K562 (cell line): Measurements from ENCODE around the gene GEN1. TPM values are rescaled to one million over a fixed set of nuclear protein-coding genes. Genes with fewer than 3 reads are reported as not detected.

Experiments used
- ATAC-seq: fragments of 200-7000 bp; cut with Tn5 transposase; 3 replicates; pipeline ENCODE4 v1.9.1; 2020; ENCODE audit warnings: moderate library complexity
- BruUV-seq: library from RNA; stranded (reverse); fragments of 400-500 nt; replicated peaks from 2 replicates; lab custom pipeline; 2021; lab: Mats Ljungman, UMichigan
- CTCF ChIA-PET: fragments of 300-600 bp; formaldehyde crosslinking; extraction: SDS; loops from one replicate; lab custom pipeline; 2021; ENCODE audit warnings: low intra/inter-chr PET ratio; lab: Yijun Ruan, JAX
- POLR2A ChIA-PET: fragments of 300-600, 350-650 bp; sonication (Branson Sonifier 250); formaldehyde crosslinking; extraction: SDS; loops from one replicate; lab custom pipeline; 2021; ENCODE audit warnings: antibody characterized with exemption, inconsistent platforms; lab: Yijun Ruan, JAX
- DNase-seq, 4 experiments: peaks; one replicate each; pipeline versions ENCODE4 v3.0.0 to v3.0.0-alpha.2; 2011 to 2018; ENCODE audit warnings: low spot score in 3 of 4, mixed read lengths in 3 of 4; ENCODE audit errors: extremely low read depth in 1 of 4
- FAIRE-seq: peaks from 2 replicates; lab custom pipeline; 2011; peaks lifted over from hg19 to GRCh38; lab: Jason Lieb, UNC
- H2AFZ ChIP-seq: 2 replicates; pipeline ENCODE4 v1.6.0; 2011; ENCODE audit warnings: low read depth, low read length, control low read depth, inconsistent platforms
- H3K27ac ChIP-seq: fragments of 200-600 bp; 3 replicates; pipeline ENCODE4 v1.8.0; 2011; ENCODE audit warnings: low read depth, mild to moderate bottlenecking, control low read depth, inconsistent platforms, low read length, moderate library complexity, mixed read lengths; ENCODE audit errors: extremely low read depth
- H3K27me3 ChIP-seq, 2 experiments: fragments of 300-600 bp in 1 of 2; 2 replicates in 1 of 2; 3 replicates in 1 of 2; pipeline versions ENCODE4 v1.6.0 to v1.8.0; 2011; ENCODE audit warnings: inconsistent platforms in 2 of 2, low read length in 2 of 2, mild to moderate bottlenecking in 1 of 2, mixed read lengths in 1 of 2, moderate library complexity in 1 of 2; ENCODE audit not compliant: control insufficient read depth in 2 of 2, insufficient read depth in 2 of 2
- H3K36me3 ChIP-seq: fragments of 300-600 bp; 3 replicates; pipeline ENCODE4 v1.8.0; 2011; ENCODE audit warnings: mild to moderate bottlenecking, low read length, inconsistent platforms; ENCODE audit not compliant: control insufficient read depth, insufficient read depth
- H3K4me1 ChIP-seq, 2 experiments: fragments of 200-600 bp in 1 of 2; replicated peaks in 1 of 2; 2 replicates in 1 of 2; 3 replicates in 1 of 2; pipeline versions ENCODE4 v1.5.1 to v1.8.0; 2011; ENCODE audit warnings: inconsistent platforms in 2 of 2, low read length in 2 of 2, mild to moderate bottlenecking in 1 of 2, mixed read lengths in 1 of 2, moderate library complexity in 1 of 2; ENCODE audit not compliant: control insufficient read depth in 2 of 2, insufficient read depth in 2 of 2
- H3K4me2 ChIP-seq: 2 replicates; pipeline ENCODE4 v1.6.1; 2011; ENCODE audit warnings: low read length, control low read depth, inconsistent platforms, mixed read lengths; ENCODE audit not compliant: insufficient read depth
- H3K4me3 ChIP-seq: fragments of 200-600 bp; sonication (generic), shearing (Covaris generic); 2 replicates; pipeline ENCODE4 v1.5.1; 2016; ENCODE audit warnings: control low read depth, inconsistent platforms
- H3K79me2 ChIP-seq: fragments of 200-600 bp; 3 replicates; pipeline ENCODE4 v1.8.0; 2011; ENCODE audit warnings: low read length, inconsistent platforms; ENCODE audit not compliant: control insufficient read depth, insufficient read depth
- H3K9ac ChIP-seq, 2 experiments: 2 replicates each; pipeline versions ENCODE4 v1.6.0 to v1.6.1; 2011; ENCODE audit warnings: low read depth in 2 of 2, low read length in 2 of 2, control low read depth in 1 of 2, inconsistent platforms in 1 of 2, mild to moderate bottlenecking in 1 of 2, mixed read lengths in 1 of 2; ENCODE audit not compliant: insufficient read depth in 1 of 2
- H3K9me1 ChIP-seq: one replicate; pipeline ENCODE4 v1.6.0; 2011; ENCODE audit warnings: inconsistent platforms, mild to moderate bottlenecking, low read length, moderate library complexity; ENCODE audit not compliant: control insufficient read depth, insufficient read depth
- H3K9me3 ChIP-seq: replicated peaks from 2 replicates; pipeline ENCODE4 v1.5.1; 2011; ENCODE audit warnings: low read depth, low read length, inconsistent platforms; ENCODE audit not compliant: control insufficient read depth, insufficient read depth
- H4K20me1 ChIP-seq: replicated peaks from 2 replicates; pipeline ENCODE4 v1.6.1; 2011; ENCODE audit warnings: low read length, inconsistent platforms, mixed read lengths; ENCODE audit not compliant: control insufficient read depth, insufficient read depth
- MLLT1 ChIP-seq, 2 experiments: fragments of 450-650 bp; IDR thresholded peaks; 2 replicates each; pipeline ENCODE4 v1.6.1; 2016
- NFIC ChIP-seq: fragments of 450-650 bp; IDR thresholded peaks from 2 replicates; pipeline ENCODE4 v1.6.1; 2017; ENCODE audit warnings: mild to moderate bottlenecking, inconsistent platforms
- WHSC1 ChIP-seq: IDR thresholded peaks from one replicate; pipeline ENCODE4 v1.6.1; 2012; ENCODE audit warnings: low read length, control low read depth, inconsistent platforms
- WGBS: fragments of 100-300 bp; shearing (Covaris generic); methylation state at CpG from one replicate; pipeline ENCODE4 v1.1.6; 2016; ENCODE audit warnings: low coverage, mixed read lengths; ENCODE audit not compliant: insufficient coverage; ENCODE audit errors: missing lambda C conversion rate; 5-methylcytosine and 5-hydroxymethylcytosine counted together
- in situ Hi-C: fragments of 300-500 bp; cut with MboI; formaldehyde crosslinking; loops from 4 replicates; pipeline ENCODE4 v1.15.0; 2018; ENCODE audit warnings: inconsistent platforms, mixed read lengths
- intact Hi-C: fragments of 100-400 bp; cut with micrococcal nuclease; formaldehyde crosslinking; loops from 2 replicates; pipeline ENCODE4 v1.14.2; 2022
- polyA plus RNA-seq, 8 experiments: library from polyadenylated mRNA; depleted of rRNA in 4 of 8; stranded (reverse) in 5 of 8; unstranded in 3 of 8; fragments of >200 nt; fragmentation: Nextera tagmentation in 2 of 8; fragmentation: Illumina TruSeq in 1 of 8; extraction: Ambion mirVana in 2 of 8; extraction: Trizol in 1 of 8; gene quantifications; 2 replicates each; pipeline versions ENCODE4 v1.2.1 to v1.2.3, GENCODE V29; 2011 to 2014; ENCODE audit warnings: inconsistent platforms in 1 of 8, missing spikeins in 1 of 8
- total RNA-seq, 7 experiments: library from RNA; depleted of rRNA in 6 of 7; stranded (reverse); fragments of >200 nt in 6 of 7; fragmentation: Illumina TruSeq in 2 of 7; extraction: Trizol in 2 of 7; gene quantifications; 2 replicates each; pipeline versions ENCODE4 v1.2.1 to v1.2.3, GENCODE V29; 2011 to 2021; ENCODE audit warnings: low replicate concordance in 1 of 7

GEN1 gene
- total and polyA plus RNA-seq, 9 of the 15 experiments (the other 6 are each of a cell fraction or from before 2014, with no cell fraction given), result 8.6 to 39.7 (median 24.5) TPM

- BruUV-seq, result no TSS peak
- WGBS, result 97% methylated on average over 9 of the region's 10 CpGs
Measured at GRCh38 chr2:17763641-17764333, 9.8 kb downstream of the GEN1 start.

GRCh38 chr2:17765398-17765797 lies 11.5 kb downstream of the GEN1 start:
- in situ Hi-C loops, result no loop called here
- H3K9me3 ChIP-seq, result no peaks in the 10 kb centered on the region
- no TSS peak for BruUV-seq
- H3K4me2 ChIP-seq, result no peak overlapping the region
- no peak overlapping the region for H3K27ac ChIP-seq
- H3K4me1 ChIP-seq, result no peaks in the 10 kb centered on the region
- H2AFZ ChIP-seq, result no peak overlapping the region
- 89% methylated on average over 2 of the region's 2 CpGs for WGBS
- H3K79me2 ChIP-seq, result peaks cover 3% of the 10 kb centered on the region; the same call in 1 of the 3 replicates
- H3K27me3 ChIP-seq, result no peaks in the 10 kb centered on the region
- intact Hi-C loops, result no loop called here
- no peaks in the 10 kb centered on the region for H4K20me1 ChIP-seq
- peak; percentile 42 for FAIRE-seq
- no peak overlapping the region for H3K9ac ChIP-seq
- ChIA-PET POLR2A (no interaction called here), CTCF (no interaction called here)
- H3K9me1 ChIP-seq, result no peaks in the 10 kb centered on the region
- peak; percentile 38; the same call in 1 of the 2 replicates for TF ChIP-seq NFIC
- TF ChIP-seq MLLT1 (IDR thresholded peaks at IDR 0.05), result no peak
- TF ChIP-seq, all 486 proteins: peak for 1
- DNase-seq, result no peak
- no peak overlapping the region for H3K4me3 ChIP-seq
- no peak for ATAC-seq
- H3K36me3 ChIP-seq, result peaks cover 73% of the 10 kb centered on the region

More at GRCh38 chr2:17763641-17764333, 9.8 kb downstream of the GEN1 start:
- Histone ChIP-seq H3K4me2 (no peak overlapping the region), H3K27ac (no peak overlapping the region), H3K9ac (no peak overlapping the region), H3K4me1 (no peaks in the 10 kb centered on the region; a peak in 1 of 5 replicates), H3K4me3 (no peak overlapping the region), H3K9me3 (no peaks in the 10 kb centered on the region), H2AFZ (no peak overlapping the region), H3K27me3 (no peaks in the 10 kb centered on the region), H3K79me2 (peaks cover 19% of the 10 kb centered on the region), H3K9me1 (no peaks in the 10 kb centered on the region), H3K36me3 (peaks cover 74% of the 10 kb centered on the region), H4K20me1 (no peaks in the 10 kb centered on the region)
- in situ Hi-C loops (no loop called here), intact Hi-C loops (no loop called here)
- no peak for TF ChIP-seq WHSC1
- FAIRE-seq (peak; percentile 55), ATAC-seq (no peak), DNase-seq (no peak)
- POLR2A ChIA-PET, result no interaction called here
- CTCF ChIA-PET, result no interaction called here
